ENCODE results near the gene BCAR1.

BCAR1 gene

GRCh38 chr16:75203667-75204409 is 47.6 kb downstream of the BCAR1 start:
- DNase-seq, result no peak

GRCh38 chr16:75203096-75203495 is 48.3 kb downstream of the BCAR1 start:
- no peak for DNase-seq

- DNase-seq, result no peak
Observed at GRCh38 chr16:75202069-75202590, 49.3 kb downstream of the BCAR1 start.

- DNase-seq, result no peak
Observed at GRCh38 chr16:75198135-75198600, 53.3 kb downstream of the BCAR1 start.

GRCh38 chr16:75197522-75198134 is 53.8 kb downstream of the BCAR1 start:
- DNase-seq, result no peak

- DNase-seq, result no peak
Observed at GRCh38 chr16:75196836-75197235, 54.6 kb downstream of the BCAR1 start.

- DNase-seq, result no peak
Observed at GRCh38 chr16:75195811-75196790, 55.3 kb downstream of the BCAR1 start.

GRCh38 chr16:75193730-75194444 is 57.5 kb downstream of the BCAR1 start:
- DNase-seq, result no peak

- no peak for DNase-seq
Observed at GRCh38 chr16:75193265-75193650, 58.2 kb downstream of the BCAR1 start.

GRCh38 chr16:75192606-75193264 is 58.7 kb downstream of the BCAR1 start:
- no peak for DNase-seq

- DNase-seq, result no peak
Observed at GRCh38 chr16:75189638-75190245, 61.7 kb downstream of the BCAR1 start.

- DNase-seq, result no peak
Observed at GRCh38 chr16:75188832-75189477, 62.5 kb downstream of the BCAR1 start.

- DNase-seq, result no peak
Observed at GRCh38 chr16:75181630-75182029, 69.8 kb downstream of the BCAR1 start.

- DNase-seq, result no peak
Observed at GRCh38 chr16:75179208-75179607, 72.2 kb downstream of the BCAR1 start.

Data from activated CD4-positive, alpha-beta T cell treated with anti-CD3 and anti-CD28 coated beads, Interleukin-10, Interleukin-2, amounts not matched to agents 100 ng/mL and 50 ng/mL, durations not matched to agents 16 hours and 8 hours (primary cell).